ENCODE results near the gene EGLN2.

GRCh38 chr19:40777645-40777936 lies 21.4 kb upstream of the EGLN2 start:
- TF ChIP-seq POLR2A (IDR thresholded peaks at IDR 0.05; ENCODE audit: low read depth, low read length), result peak; percentile 88; the same call in 1 of the 2 replicates
- no peak for TF ChIP-seq PAX5 (IDR thresholded peaks at IDR 0.05; ENCODE audit: insufficient read depth, low read length, severe bottlenecking)
- TF ChIP-seq TAF1 (IDR thresholded peaks at IDR 0.05; ENCODE audit: low read depth, low read length), result peak; percentile 42; the same call in 1 of the 2 replicates
- TF ChIP-seq POLR2AphosphoS5 (IDR thresholded peaks at IDR 0.05; ENCODE audit: low read depth, low read length), result peak; percentile 87; the same call in 1 of the 2 replicates
- no peak for TF ChIP-seq SPI1 (IDR thresholded peaks at IDR 0.05; ENCODE audit: low read depth, low read length)
- TF ChIP-seq POU2F2 (IDR thresholded peaks at IDR 0.05; ENCODE audit: low read depth, low read length), result no peak; the same call in 1 of the 2 replicates

All from GM12891 (cell line).